NCI-H1930 (cell line): ENCODE data around the gene APOA1.

Experiments
- DNase-seq, 2 experiments: peaks; one replicate each; lab custom pipeline; 2025; lab: John Stamatoyannopoulos, UW

The APOA1 gene

GRCh38 chr11:116788975-116789374 lies 48.4 kb downstream of the APOA1 start:
- no peak for DNase-seq

- DNase-seq = no peak
Observed at GRCh38 chr11:116788534-116788933, 48.9 kb downstream of the APOA1 start.

DNA sequence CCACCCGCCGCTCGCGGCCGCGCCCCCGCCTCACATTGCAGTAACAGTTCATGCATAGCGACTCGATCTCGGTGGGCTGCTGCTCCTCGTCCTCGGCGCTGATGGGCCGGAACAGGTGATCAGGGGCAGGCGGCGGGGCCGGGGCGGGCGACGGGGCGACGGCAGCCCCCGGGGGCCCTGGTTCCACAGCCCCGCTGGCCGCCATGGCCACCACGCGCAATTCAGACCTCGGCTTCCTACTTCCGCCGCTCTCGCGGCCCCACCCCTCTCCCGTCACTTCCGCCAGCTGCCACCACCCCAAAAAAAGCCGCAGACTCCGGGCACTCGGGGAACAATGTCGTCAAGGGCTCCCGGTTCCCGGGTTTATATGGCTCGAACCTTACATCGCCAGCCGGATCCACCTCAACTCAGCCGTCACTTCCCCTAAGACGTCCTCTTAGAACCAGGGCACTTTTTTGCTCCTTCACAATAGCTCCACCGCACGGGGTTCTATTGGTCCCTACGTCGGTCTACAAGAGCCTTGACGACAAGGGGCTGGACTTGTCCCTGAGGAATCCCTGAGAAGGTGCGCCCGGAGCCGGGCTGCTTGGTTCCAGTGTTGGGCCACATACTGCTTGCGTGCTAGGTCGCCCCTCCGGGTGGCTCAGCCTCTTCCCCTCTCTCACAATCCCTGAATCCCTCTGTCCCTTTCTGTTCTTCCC lies 49.5 kb downstream of the APOA1 start, which contains the start of gene ZPR1:
Gene ZPR1, minus strand, starts transcription at position 238 of the 701 bp plus-strand sequence. Its CDS starts 33 bp downstream, at position 205.
- peak; percentile 38 to 39 for DNase-seq

DNA sequence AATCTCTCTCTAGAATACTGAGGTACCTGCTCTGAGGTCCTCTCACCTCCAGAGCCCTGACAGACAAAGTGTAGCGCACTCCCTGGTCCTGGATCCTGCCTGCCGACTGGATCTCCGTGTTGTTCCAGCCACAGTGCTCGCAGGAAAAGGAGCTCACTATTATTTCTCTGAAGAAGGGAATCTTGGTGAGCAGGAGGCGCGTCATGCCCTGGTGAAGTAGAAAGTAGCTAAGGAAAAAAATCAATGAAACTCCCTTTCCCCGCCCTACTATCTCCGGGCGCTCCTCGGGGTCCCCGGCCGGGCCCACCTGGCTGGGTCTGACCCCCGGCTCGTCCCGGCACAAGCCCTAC lies 50.0 kb downstream of the APOA1 start:
- DNase-seq = no peak

DNA sequence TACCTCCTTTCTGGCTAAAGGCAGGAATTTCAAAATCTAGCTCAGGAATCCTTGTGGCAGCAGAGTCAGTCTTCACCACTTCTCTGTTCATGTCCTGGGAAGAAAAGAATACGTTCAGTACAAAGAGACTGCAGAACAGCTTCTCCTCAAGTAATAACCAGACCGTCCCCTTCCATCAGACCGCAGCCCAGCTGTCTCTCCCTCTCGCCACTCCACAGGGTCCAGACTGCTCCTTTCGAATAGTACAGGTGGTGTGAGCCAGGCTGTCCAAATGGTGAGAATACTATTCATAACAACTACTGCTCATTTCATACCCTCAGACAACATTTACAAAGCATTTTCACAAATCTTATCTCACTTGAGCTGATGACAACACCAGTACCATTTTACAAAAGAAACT lies 50.5 kb downstream of the APOA1 start:
- no peak for DNase-seq

- no peak for DNase-seq
Observed at GRCh38 chr11:116786326-116786725, 51.1 kb downstream of the APOA1 start.
